SW 1271 (cell line): ENCODE data around the gene MPC2.

Experiments
- DNase-seq, 2 experiments: peaks; one replicate each; lab custom pipeline; 2025; lab: John Stamatoyannopoulos, UW

MPC2 gene

DNA sequence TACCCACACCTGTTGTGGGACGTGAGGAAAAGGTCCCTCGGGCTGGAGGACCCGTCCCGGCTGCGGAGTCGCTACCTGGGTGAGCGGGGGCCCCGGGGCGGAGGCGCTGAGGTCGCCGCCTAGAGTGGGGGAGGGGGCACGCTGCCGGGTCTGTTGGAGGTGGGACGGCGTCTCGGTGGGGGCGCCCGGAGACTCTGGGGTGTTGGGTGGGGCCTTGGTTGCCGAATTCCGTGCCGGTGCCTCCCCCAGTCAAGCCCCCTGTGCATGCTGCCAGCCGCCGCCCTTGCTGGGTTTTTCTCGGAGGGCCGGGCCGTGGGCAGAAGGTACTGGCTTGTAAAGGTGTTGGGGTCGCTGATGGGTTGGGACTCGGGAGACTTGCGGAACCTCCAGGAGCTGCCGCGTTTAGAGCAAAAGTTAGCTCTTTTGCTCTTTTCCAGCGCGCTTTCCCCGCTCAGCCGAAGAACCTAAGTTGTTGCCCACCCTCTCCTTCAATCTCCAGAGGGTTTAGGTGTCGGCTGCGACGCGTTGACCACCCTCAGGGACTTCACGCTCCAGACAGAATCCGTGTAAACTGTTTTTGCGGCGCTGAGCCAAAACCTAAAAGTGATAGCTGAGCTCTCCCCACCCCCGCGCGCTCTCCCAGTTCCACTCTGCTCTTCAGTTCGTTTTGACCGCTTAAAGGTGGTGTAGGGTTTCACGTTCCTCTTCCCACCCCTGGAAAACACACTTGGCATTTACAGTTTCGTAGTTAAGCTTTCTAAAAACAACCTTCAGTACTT lies at the start of gene MPC2:
MPC2 (minus strand) TSS at position 143 of the 779 bp plus-strand sequence. CDS start 1,231 bp downstream, outside the sequence.
- peak in 1 of 2 experiments; percentile 43 for DNase-seq

GRCh38 chr1:167984886-167985489 lies 48.1 kb upstream of the MPC2 start:
- DNase-seq: no peak

- DNase-seq: no peak
Measured at GRCh38 chr1:167983797-167984420, 47.0 kb upstream of the MPC2 start.

- DNase-seq: no peak
Measured at GRCh38 chr1:167981933-167982332, 45.1 kb upstream of the MPC2 start.

GRCh38 chr1:167977245-167977644 lies 40.4 kb upstream of the MPC2 start:
- no peak for DNase-seq

DNA sequence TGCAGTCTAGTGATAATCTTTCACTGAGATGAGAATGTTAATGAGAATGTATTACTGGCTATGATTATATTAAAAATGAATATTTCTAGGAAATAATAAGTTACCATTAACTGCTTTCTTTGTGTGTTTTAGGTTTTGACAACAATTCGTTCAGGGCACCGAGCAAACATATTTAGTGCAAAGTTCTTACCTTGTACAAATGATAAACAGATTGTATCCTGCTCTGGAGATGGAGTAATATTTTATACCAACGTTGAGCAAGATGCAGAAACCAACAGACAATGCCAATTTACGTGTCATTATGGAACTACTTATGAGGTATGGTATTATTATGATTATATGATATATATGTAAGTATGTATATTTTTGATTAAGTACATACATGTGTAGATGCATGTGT lies 37.8 kb upstream of the MPC2 start:
- no peak for DNase-seq

DNA sequence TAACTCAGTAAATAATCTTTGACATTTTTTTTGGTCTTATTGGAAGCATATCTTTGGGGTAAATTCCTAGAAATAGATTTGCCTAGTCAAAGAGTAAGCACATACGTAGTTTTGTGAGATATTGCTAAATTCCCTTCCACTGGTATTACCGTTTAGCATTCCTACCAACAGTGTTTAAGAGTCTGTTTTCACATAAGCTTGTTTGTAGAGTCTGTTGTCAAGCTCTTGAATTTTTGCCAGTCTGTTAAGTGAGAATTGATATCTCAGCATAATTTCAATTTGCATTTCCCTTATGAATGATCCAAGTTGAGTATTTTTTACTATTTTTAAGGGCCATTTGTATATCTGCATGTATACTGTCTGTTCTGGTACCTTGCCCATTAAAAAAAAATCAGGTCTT lies 37.0 kb upstream of the MPC2 start:
- DNase-seq: no peak

DNA sequence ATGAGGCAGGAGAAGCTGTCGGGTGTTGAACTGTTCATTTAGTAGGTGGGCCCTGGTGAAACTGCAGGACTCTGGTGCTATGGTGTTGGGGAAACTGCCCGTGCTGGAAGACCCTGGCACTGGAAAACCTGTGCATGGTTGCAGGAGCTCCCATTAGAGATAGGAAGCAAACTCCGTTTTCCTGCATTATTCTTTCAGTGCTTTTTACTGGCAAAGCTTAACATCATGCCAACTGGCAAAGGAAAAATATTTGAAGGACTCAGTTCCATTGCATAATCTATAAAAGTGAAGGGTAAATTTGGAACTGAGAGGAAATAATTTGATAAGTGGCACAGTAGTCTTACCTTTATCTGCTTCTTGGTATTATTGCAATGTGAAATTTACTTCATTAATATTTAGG lies 31.7 kb upstream of the MPC2 start:
- DNase-seq: no peak

GRCh38 chr1:167966050-167966449 lies 29.2 kb upstream of the MPC2 start:
- no peak for DNase-seq

DNA sequence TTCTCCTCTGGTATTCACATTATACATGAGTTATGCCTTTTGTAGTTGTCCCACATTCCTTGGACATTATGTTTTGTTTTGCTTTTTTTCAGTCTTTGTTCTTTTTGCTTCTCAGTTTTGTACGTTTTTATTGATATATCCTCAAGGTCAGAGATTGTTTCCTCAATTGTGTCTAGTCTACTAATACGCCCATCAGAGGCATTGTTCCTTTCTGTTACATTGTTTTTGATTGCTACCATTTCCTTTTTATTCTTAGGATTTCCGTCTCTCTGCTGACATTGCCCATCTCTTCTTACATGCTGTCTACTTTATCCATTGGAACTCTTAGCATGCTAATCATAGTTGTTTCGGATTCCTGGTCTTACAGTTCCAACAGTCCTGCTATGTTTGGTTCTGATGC lies 27.8 kb upstream of the MPC2 start:
- DNase-seq: no peak

DNA sequence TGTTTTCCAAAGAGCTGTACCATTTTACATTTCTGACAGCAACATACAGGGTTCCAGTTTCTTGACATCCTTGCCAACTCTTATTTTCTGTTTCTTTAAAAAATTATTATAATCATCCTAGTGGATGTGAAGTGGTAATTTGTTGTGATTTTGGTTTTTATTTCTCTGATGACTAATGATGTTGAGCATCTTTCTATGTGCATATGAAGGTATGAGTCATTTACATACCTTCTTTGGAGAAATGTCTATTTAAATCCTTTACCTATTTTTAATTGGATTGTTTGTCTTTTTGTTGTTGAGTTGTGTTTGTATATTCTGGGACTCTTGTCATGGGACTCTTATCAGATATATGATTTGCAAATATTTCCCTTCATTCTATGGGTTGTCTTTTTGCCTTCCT lies 20.8 kb upstream of the MPC2 start:
- DNase-seq: no peak

GRCh38 chr1:167955915-167956314 lies 19.0 kb upstream of the MPC2 start:
- no peak for DNase-seq

DNA sequence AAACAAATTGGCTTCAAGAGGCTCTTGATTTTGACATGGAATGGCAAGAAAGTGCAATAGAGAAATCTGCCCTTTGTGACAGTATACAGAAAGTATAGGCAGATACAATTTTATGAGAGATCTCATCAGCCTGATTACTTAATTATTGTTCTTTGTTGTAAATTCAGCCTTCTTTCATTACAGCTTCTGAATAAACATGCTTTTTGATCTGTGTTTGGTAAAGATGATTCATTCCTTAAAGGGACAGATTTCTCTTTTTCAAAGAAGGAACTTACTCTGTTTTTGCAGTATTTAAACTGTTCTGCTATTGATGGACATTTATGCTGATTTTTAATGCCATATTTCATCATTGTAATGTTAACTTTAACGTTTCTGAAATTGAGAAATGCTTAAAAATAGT lies 13.7 kb upstream of the MPC2 start:
- no peak for DNase-seq

GRCh38 chr1:167949785-167950184 lies 12.9 kb upstream of the MPC2 start:
- no peak for DNase-seq

DNA sequence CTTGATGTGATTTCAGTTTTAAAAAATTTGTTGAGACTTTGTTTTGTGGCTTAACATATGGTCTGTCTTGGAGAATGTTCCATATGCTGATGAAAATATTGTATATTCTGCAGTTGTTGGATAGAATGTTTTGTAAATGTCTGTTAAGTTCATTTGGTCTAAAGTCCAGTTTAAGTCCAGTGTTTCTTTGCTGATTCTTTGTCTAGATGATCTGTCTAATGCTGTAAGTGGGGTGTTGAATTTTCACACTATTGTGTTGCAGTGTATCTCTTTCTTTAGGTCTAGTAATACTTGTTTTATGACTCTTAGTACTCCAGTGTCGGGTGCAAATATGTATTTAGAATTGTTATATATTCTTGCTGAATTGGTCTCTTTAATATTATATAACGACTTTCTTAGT lies 10.9 kb upstream of the MPC2 start:
- no peak for DNase-seq

- no peak for DNase-seq
Measured at GRCh38 chr1:167943541-167943940, 6.7 kb upstream of the MPC2 start.

GRCh38 chr1:167940264-167940663 lies 3.4 kb upstream of the MPC2 start:
- DNase-seq: no peak

- DNase-seq: no peak
Measured at GRCh38 chr1:167938080-167938636, 1.3 kb upstream of the MPC2 start.

- no peak for DNase-seq
Measured at GRCh38 chr1:167937709-167938010, 788 bp upstream of the MPC2 start.

GRCh38 chr1:167936068-167936929 lies 573 bp downstream of the MPC2 start, which contains the start of gene DCAF6:
DCAF6 (plus strand) TSS chr1:167936683; CDS start chr1:167936912, 229 bp downstream.
- DNase-seq: peak; percentile 69 to 90

GRCh38 chr1:167935216-167936067 lies 1.4 kb downstream of the MPC2 start:
- DNase-seq: peak in 1 of 2 experiments; percentile 34
